ENCODE measurements around the gene SLC6A6. TPM values are rescaled to one million over a fixed set of nuclear protein-coding genes. Genes with fewer than 3 reads are reported as not detected.

Gene SLC6A6
- total RNA-seq, 4 donors from 2014 or later, result 15.4 to 37.6 (median 20.9) TPM

GRCh38 chr3:14363991-14364390 is 38.4 kb upstream of the SLC6A6 start:
- no peak for TF ChIP-seq POLR2A (IDR thresholded peaks at IDR 0.05)
- TF ChIP-seq, protein P1, sequence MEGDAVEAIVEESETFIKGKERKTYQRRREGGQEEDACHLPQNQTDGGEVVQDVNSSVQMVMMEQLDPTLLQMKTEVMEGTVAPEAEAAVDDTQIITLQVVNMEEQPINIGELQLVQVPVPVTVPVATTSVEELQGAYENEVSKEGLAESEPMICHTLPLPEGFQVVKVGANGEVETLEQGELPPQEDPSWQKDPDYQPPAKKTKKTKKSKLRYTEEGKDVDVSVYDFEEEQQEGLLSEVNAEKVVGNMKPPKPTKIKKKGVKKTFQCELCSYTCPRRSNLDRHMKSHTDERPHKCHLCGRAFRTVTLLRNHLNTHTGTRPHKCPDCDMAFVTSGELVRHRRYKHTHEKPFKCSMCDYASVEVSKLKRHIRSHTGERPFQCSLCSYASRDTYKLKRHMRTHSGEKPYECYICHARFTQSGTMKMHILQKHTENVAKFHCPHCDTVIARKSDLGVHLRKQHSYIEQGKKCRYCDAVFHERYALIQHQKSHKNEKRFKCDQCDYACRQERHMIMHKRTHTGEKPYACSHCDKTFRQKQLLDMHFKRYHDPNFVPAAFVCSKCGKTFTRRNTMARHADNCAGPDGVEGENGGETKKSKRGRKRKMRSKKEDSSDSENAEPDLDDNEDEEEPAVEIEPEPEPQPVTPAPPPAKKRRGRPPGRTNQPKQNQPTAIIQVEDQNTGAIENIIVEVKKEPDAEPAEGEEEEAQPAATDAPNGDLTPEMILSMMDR (IDR thresholded peaks at IDR 0.05), result no peak
- no peak for TF ChIP-seq POLR2AphosphoS5 (IDR thresholded peaks at IDR 0.05)
- no peak for TF ChIP-seq EP300 (IDR thresholded peaks at IDR 0.05)
- Histone ChIP-seq H3K4me1 (peaks cover 0 to 4% (median 1%) of the 10 kb centered on the region in 3 donors), H3K9me3 (no peaks in the 10 kb centered on the region), H3K4me3 (no peak overlapping the region), H3K27ac (no peak overlapping the region), H3K27me3 (peaks cover 16% of the 10 kb centered on the region), H3K36me3 (no peaks in the 10 kb centered on the region)
- 52 to 60% methylated on average over 4 to 5 of the region's 5 CpGs for WGBS, 2 donors (ENCODE audit: low coverage in 1 of 2)
- ATAC-seq, result no peak

- Histone ChIP-seq H3K36me3 (no peaks in the 10 kb centered on the region), H3K9me3 (no peaks in the 10 kb centered on the region), H3K4me3 (no peak overlapping the region), H3K27ac (no peak overlapping the region), H3K4me1 (no peaks in the 10 kb centered on the region), H3K27me3 (peaks cover 16% of the 10 kb centered on the region)
- no peak for TF ChIP-seq EP300 (IDR thresholded peaks at IDR 0.05)
- TF ChIP-seq, protein P1 (IDR thresholded peaks at IDR 0.05), result no peak
- no peak for TF ChIP-seq POLR2A (IDR thresholded peaks at IDR 0.05)
- TF ChIP-seq POLR2AphosphoS5 (IDR thresholded peaks at IDR 0.05), result no peak
- WGBS, 2 donors (ENCODE audit: low coverage in 1 of 2), result 87 to 93% methylated on average over 7 to 8 of the region's 8 CpGs
- ATAC-seq, result no peak
Measured at GRCh38 chr3:14364580-14365292, 37.7 kb upstream of the SLC6A6 start.

DNA sequence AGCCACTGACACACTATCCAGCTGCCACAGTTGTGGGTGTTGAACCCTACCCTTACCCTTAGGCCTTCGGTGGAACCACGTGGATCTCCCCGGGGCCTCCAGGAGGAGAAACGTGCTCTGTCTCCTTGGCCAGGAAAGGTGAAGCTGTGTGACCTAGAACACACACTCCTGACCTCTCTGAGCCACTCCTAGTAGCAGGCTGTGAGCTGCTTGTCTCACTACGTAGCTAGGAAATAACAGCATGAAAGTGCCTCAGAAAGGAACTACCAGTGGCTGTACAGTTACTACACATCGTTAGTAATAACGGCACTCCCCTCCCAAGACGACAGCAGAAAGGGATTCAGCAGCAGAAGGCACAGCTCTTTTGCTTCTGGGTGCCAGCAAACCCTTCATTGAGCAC is 36.2 kb upstream of the SLC6A6 start:
- Histone ChIP-seq H3K27me3 (peaks cover 16% of the 10 kb centered on the region), H3K27ac (no peak overlapping the region), H3K9me3 (no peaks in the 10 kb centered on the region), H3K4me1 (peaks cover 0 to 2% (median 0%) of the 10 kb centered on the region in 3 donors), H3K4me3 (no peak overlapping the region), H3K36me3 (no peaks in the 10 kb centered on the region)
- ATAC-seq, result no peak
- TF ChIP-seq POLR2AphosphoS5 (IDR thresholded peaks at IDR 0.05) (no peak), POLR2A (IDR thresholded peaks at IDR 0.05) (no peak), EP300 (IDR thresholded peaks at IDR 0.05) (no peak)
- TF ChIP-seq, protein P1 (IDR thresholded peaks at IDR 0.05), result no peak
- no CpG with 5 or more reads among the region's 8 CpGs for WGBS, 2 donors (ENCODE audit: low coverage in 1 of 2)

DNA sequence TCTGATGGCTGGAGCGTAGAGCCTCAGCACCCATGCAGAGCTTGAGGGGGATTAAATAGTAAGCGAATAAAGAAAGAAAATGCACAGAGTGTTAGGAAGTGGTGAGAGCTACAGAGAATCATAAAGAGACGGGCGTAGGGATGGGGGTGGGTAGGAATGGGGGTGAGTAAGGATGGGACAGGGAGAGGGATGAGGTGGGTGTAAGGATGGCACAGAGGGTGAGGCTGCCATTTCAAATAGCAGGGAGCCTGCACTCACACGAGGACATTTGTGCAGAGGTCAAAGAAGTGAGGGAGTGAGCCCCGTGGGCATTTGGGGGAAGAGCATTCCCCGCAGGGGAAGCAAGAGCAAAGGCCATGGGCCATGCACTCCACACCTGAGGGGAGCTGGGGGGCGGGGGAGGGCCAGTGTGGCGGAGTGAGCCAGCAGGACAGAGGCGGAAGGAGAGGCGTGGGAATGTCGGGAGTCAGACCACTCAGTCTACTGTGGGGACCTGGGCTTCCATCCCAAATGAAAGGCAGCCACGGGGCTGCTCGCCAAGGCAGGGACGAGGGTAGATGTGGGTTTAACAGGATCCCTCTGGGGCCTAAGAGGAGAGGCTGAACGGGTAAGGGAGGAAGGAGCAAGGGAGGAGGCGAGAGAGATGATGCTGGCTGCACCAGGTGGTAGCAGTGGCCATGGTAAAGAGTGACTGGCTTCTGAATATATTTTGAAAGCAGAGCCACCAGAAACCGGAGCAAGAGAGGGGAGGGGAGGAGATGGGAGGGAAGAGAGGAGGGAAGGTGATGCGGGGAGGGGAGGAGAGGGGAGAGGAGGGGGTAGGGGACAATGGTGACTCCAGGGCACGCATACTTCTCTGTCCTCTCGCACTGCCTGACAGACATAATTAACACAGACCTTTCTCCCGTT is 35.2 kb upstream of the SLC6A6 start:
- Histone ChIP-seq H3K4me3 (no peak overlapping the region), H3K4me1 (peaks cover 0 to 11% (median 8%) of the 10 kb centered on the region in 3 donors), H3K9me3 (no peaks in the 10 kb centered on the region), H3K27ac (no peak overlapping the region), H3K27me3 (peaks cover 16% of the 10 kb centered on the region), H3K36me3 (no peaks in the 10 kb centered on the region)
- WGBS, 2 donors (ENCODE audit: low coverage in 1 of 2), result 63 to 73% methylated on average over 14 to 20 of the region's 22 CpGs
- no peak for TF ChIP-seq POLR2A (IDR thresholded peaks at IDR 0.05)
- TF ChIP-seq POLR2AphosphoS5 (IDR thresholded peaks at IDR 0.05), result no peak
- TF ChIP-seq EP300 (IDR thresholded peaks at IDR 0.05), result no peak
- TF ChIP-seq, protein P1 (IDR thresholded peaks at IDR 0.05), result no peak
- no peak for ATAC-seq

All from gastroesophageal sphincter (tissue), 4 donors.